Transverse colon (tissue), 4 donors: Measurements from ENCODE around the gene PHF5A.

ENCODE experiments used
- POLR2A ChIP-seq: fragments of 450-650 bp; IDR thresholded peaks from one replicate; pipeline ENCODE4 v1.6.1; 2016; ENCODE audit warnings: antibody characterized with exemption, mild to moderate bottlenecking, moderate library complexity
- POLR2AphosphoS5 ChIP-seq, 3 donors: sonication (generic); formaldehyde crosslinking; IDR thresholded peaks; one replicate each; pipeline ENCODE4 v1.6.1; 2016; ENCODE audit warnings: antibody characterized with exemption in 3 of 3
- TF ChIP-seq, protein P1 (sequence below), 5 experiments: fragments of 200-600 bp in 3 of 5; fragments of 450-650 bp in 2 of 5; sonication (generic) in 3 of 5; IDR thresholded peaks; 1 replicate in 2 of 5; 2 replicates in 3 of 5; pipeline ENCODE4 v1.5.1; 2016 to 2017; ENCODE audit warnings: antibody characterized with exemption in 5 of 5, inconsistent platforms in 3 of 5, mild to moderate bottlenecking in 2 of 5, moderate library complexity in 1 of 5

DNA sequence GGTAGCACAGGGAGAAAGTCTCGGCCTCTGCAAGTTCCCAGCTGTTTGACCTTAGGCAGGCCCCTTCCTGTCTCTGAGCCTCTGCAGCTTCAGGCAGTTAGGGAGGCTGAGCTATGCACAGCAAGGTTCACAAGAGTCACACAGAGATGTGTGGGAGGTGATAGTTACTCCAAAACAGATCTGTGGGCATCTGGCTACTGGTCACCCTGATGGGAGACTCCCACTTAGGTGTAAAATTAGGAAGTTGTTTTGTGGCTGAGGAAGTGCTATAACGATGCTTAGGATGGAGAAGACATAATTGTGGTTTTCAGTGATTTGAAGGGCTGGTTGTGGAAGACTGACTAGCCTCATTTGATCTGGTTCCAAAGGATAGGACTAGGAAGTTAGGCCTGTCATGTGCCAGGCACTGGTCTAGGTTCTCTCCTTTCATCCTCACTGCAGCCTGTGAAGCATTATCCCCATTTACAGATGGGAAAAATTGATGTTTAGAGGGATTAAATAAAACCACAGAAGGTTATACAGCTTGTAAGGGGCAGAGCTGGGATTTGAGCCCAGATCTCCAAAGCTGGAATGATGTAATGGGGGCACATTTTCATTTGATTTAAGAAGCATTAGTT lies 13.9 kb upstream of the PHF5A start:
- no peak for TF ChIP-seq POLR2AphosphoS5 (IDR thresholded peaks at IDR 0.05)
- no peak for TF ChIP-seq POLR2A
- TF ChIP-seq, protein P1, sequence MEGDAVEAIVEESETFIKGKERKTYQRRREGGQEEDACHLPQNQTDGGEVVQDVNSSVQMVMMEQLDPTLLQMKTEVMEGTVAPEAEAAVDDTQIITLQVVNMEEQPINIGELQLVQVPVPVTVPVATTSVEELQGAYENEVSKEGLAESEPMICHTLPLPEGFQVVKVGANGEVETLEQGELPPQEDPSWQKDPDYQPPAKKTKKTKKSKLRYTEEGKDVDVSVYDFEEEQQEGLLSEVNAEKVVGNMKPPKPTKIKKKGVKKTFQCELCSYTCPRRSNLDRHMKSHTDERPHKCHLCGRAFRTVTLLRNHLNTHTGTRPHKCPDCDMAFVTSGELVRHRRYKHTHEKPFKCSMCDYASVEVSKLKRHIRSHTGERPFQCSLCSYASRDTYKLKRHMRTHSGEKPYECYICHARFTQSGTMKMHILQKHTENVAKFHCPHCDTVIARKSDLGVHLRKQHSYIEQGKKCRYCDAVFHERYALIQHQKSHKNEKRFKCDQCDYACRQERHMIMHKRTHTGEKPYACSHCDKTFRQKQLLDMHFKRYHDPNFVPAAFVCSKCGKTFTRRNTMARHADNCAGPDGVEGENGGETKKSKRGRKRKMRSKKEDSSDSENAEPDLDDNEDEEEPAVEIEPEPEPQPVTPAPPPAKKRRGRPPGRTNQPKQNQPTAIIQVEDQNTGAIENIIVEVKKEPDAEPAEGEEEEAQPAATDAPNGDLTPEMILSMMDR (IDR thresholded peaks at IDR 0.05): no peak
